OCI-LY7 (cell line): ENCODE results near the gene GAK. TPM values are rescaled to one million over a fixed set of nuclear protein-coding genes. Genes with fewer than 3 reads are reported as not detected.

ENCODE experiments used
- BruUV-seq: library from RNA; stranded (reverse); fragments of 400-500 nt; replicated peaks from 2 replicates; lab custom pipeline; 2021; lab: Mats Ljungman, UMichigan
- CTCF ChIA-PET: fragments of 300-600 bp; sonication (Branson Sonifier 250); formaldehyde crosslinking; loops from one replicate; lab custom pipeline; 2022; ENCODE audit warnings: antibody characterized with exemption; ENCODE audit not compliant: unreplicated experiment; lab: Charles Lee
- POLR2A ChIA-PET: fragments of 300-600 bp; sonication (Branson Sonifier 250); formaldehyde crosslinking; loops from one replicate; lab custom pipeline; 2022; ENCODE audit warnings: antibody characterized with exemption; lab: Charles Lee
- DNase-seq: peaks from one replicate; pipeline ENCODE4 v3.0.0-alpha.2; 2015; ENCODE audit warnings: low spot score
- H2AFZ ChIP-seq: fragments of 200-600 bp; sonication (generic), shearing (Covaris generic); 2 replicates; pipeline ENCODE4 v1.6.1; 2014; ENCODE audit warnings: mild to moderate bottlenecking, antibody characterized with exemption, low read length, moderate library complexity
- H3K27ac ChIP-seq: fragments of 200-600 bp; sonication (generic); 2 replicates; pipeline ENCODE4 v1.5.1; 2014; ENCODE audit warnings: mixed run types, low read depth, mild to moderate bottlenecking, moderate library complexity, low read length, inconsistent platforms; ENCODE audit not compliant: poor library complexity, severe bottlenecking
- H3K36me3 ChIP-seq: fragments of 200-600 bp; sonication (generic); 2 replicates; pipeline ENCODE4 v1.6.1; 2014; ENCODE audit warnings: mild to moderate bottlenecking, antibody characterized with exemption, low read length, moderate library complexity, mixed read lengths; ENCODE audit not compliant: insufficient read depth
- H3K4me1 ChIP-seq: fragments of 200-600 bp; sonication (generic); 2 replicates; pipeline ENCODE4 v1.5.1; 2014; ENCODE audit warnings: mild to moderate bottlenecking, low read length; ENCODE audit not compliant: insufficient read depth, poor library complexity, severe bottlenecking
- H3K4me2 ChIP-seq: fragments of 200-600 bp; sonication (generic); 2 replicates; pipeline ENCODE4 v1.6.1; 2014; ENCODE audit warnings: mild to moderate bottlenecking, low read length
- H3K4me3 ChIP-seq: fragments of 200-600 bp; sonication (generic); 2 replicates; pipeline ENCODE4 v1.5.1; 2014; ENCODE audit warnings: mild to moderate bottlenecking, low read depth, low read length; ENCODE audit not compliant: poor library complexity, severe bottlenecking
- H3K79me2 ChIP-seq: fragments of 200-600 bp; sonication (generic); 2 replicates; pipeline ENCODE4 v1.6.1; 2016; ENCODE audit warnings: low read depth, mild to moderate bottlenecking, low read length, moderate library complexity, mixed read lengths; ENCODE audit not compliant: insufficient read depth
- H3K9me2 ChIP-seq: fragments of 200-600 bp; sonication (generic); 2 replicates; pipeline ENCODE4 v1.6.1; 2016; ENCODE audit warnings: mild to moderate bottlenecking, low read length, mixed read lengths; ENCODE audit not compliant: insufficient read depth
- H3K9me3 ChIP-seq: fragments of 200-600 bp; sonication (generic); 2 replicates; pipeline ENCODE4 v1.6.1; 2014; ENCODE audit warnings: mild to moderate bottlenecking, mixed run types, low read length, mixed read lengths
- H4K20me1 ChIP-seq: fragments of 200-600 bp; sonication (generic); 2 replicates; pipeline ENCODE4 v1.6.1; 2014; ENCODE audit warnings: mild to moderate bottlenecking, antibody characterized with exemption, low read length, moderate library complexity, mixed read lengths; ENCODE audit not compliant: insufficient read depth
- EZH2phosphoT487 ChIP-seq: fragments of 200-600 bp; sonication (generic); IDR thresholded peaks from 2 replicates; pipeline ENCODE4 v1.6.1; 2018; ENCODE audit warnings: low read depth, borderline replicate concordance, mild to moderate bottlenecking, mixed run types, antibody characterized with exemption, low read length, moderate library complexity, mixed read lengths
- intact Hi-C: fragments of 100-400 bp; cut with micrococcal nuclease; formaldehyde crosslinking; loops from one replicate; pipeline ENCODE4 v1.10.0; 2022; ENCODE audit not compliant: unreplicated experiment
- total RNA-seq, 2 experiments: library from RNA; depleted of rRNA in 1 of 2; stranded (reverse); fragments of >200 nt in 1 of 2; shearing (Covaris generic) in 1 of 2; gene quantifications; 2 replicates each; pipeline ENCODE4 v1.2.3, GENCODE V29; 2014 to 2022
- TF ChIP-seq, protein P1 (sequence below): fragments of 200-600 bp; sonication (generic); conservative IDR thresholded peaks from 2 replicates; pipeline ENCODE4 v1.5.1; 2014; ENCODE audit warnings: mild to moderate bottlenecking, antibody characterized with exemption, low read length, moderate library complexity, mixed read lengths

GAK gene
- total RNA-seq, 2 experiments from 2014 or later = 86.1 to 107 TPM

DNA sequence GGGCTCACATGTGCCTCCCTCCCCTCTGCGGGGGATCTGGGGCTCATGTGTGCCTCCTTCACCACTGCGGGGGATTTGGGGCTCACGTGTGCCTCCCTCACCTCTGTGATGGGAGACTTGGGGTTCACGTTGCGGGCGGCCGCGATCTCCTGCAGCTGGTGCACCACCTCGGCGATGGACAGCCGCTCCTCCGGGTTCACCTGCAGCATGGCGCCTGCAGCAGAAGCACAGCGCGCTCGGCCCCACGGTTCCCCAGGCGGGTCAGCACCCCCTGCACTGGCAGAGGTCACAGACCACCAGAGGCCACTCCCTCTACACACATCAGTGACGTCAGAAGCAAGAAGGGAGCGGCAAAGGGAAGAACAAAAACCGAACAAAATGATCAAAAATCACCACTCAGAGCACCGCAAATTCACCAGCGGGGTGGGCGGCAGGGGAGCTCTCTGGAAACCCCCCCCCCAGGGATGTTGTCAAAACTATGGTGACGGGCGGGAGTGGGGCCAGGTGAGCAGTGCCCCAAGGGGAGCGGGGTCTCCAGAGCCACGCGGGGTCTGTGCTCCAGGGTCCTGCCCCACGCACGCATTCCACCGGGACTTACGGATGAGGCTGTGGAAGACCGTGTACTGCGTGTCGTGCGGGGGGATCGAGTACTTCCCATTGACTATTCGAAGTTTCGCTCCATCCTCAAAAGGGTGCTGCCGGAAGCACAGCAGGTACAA, 38.7 kb downstream of the GAK start:
- Histone ChIP-seq H2AFZ (no peak overlapping the region), H3K4me2 (no peak overlapping the region), H3K9me2 (no peaks in the 10 kb centered on the region), H3K79me2 (no peaks in the 10 kb centered on the region), H3K9me3 (no peaks in the 10 kb centered on the region), H3K4me1 (no peaks in the 10 kb centered on the region), H3K4me3 (no peak overlapping the region), H4K20me1 (no peaks in the 10 kb centered on the region), H3K36me3 (peaks cover 53% of the 10 kb centered on the region), H3K27ac (no peak overlapping the region)
- ChIA-PET POLR2A (no interaction called here), CTCF (no interaction called here)
- no TSS peak for BruUV-seq
- intact Hi-C loops = loop anchor here (5.0 kb wide), 2 partner anchors 94 to 151 kb away; partner anchors contain the start of gene IDUA
- TF ChIP-seq EZH2phosphoT487 = no peak
- TF ChIP-seq, protein P1, sequence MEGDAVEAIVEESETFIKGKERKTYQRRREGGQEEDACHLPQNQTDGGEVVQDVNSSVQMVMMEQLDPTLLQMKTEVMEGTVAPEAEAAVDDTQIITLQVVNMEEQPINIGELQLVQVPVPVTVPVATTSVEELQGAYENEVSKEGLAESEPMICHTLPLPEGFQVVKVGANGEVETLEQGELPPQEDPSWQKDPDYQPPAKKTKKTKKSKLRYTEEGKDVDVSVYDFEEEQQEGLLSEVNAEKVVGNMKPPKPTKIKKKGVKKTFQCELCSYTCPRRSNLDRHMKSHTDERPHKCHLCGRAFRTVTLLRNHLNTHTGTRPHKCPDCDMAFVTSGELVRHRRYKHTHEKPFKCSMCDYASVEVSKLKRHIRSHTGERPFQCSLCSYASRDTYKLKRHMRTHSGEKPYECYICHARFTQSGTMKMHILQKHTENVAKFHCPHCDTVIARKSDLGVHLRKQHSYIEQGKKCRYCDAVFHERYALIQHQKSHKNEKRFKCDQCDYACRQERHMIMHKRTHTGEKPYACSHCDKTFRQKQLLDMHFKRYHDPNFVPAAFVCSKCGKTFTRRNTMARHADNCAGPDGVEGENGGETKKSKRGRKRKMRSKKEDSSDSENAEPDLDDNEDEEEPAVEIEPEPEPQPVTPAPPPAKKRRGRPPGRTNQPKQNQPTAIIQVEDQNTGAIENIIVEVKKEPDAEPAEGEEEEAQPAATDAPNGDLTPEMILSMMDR = no peak
- DNase-seq = no peak

DNA sequence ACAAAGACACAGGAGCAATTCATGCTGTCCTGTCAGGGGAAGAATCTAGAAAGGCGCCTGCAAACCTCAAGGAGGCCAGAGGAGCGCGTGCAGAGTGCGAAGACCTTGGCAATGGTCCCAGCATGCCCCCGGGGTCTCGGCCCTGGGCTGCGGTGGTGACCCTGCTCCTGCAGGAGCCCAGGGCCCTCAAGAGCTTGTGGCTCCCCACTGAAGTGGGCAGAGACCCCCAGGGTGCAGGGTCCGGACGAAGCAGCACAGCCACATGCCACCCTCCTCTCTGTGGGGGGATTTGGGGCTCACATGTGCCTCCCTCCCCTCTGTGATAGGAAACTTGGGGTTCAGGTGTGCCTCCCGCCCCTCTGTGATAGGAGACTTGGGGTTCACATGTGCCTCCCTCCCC, 39.3 kb downstream of the GAK start:
- H3K79me2 ChIP-seq = no peaks in the 10 kb centered on the region
- no peak overlapping the region for H3K4me2 ChIP-seq
- H2AFZ ChIP-seq = no peak overlapping the region
- H3K9me3 ChIP-seq = no peaks in the 10 kb centered on the region
- intact Hi-C loops = loop anchor here (5.0 kb wide), 2 partner anchors 95 to 150 kb away; partner anchors contain the start of gene IDUA
- H4K20me1 ChIP-seq = no peaks in the 10 kb centered on the region
- H3K36me3 ChIP-seq = peaks cover 54% of the 10 kb centered on the region
- TF ChIP-seq, protein P1 = no peak
- TF ChIP-seq EZH2phosphoT487 = no peak
- POLR2A ChIA-PET = no interaction called here
- no peaks in the 10 kb centered on the region for H3K4me1 ChIP-seq
- no peak for DNase-seq
- no TSS peak for BruUV-seq
- H3K9me2 ChIP-seq = no peaks in the 10 kb centered on the region
- no peak overlapping the region for H3K4me3 ChIP-seq
- H3K27ac ChIP-seq = no peak overlapping the region
- CTCF ChIA-PET = no interaction called here

DNA sequence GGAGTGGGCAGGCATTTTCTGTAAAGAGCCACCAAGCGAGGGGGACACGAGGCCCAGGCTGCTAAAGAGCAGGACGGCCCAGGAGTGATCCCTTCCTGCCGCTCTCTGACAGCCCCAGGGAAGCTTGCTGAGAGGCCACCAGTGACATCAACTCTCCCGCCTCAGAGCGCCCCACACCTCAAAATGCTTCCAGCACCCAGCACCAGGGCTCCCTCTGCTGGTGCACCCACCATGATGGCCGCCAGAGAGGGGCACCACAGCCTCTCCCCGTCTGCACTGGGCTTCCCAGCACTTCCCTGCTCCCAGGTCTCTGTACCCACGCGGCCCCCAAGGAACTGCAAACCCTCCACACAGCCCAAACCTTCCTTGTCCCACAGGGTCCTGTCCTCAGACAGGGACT, 40.4 kb downstream of the GAK start:
- no peaks in the 10 kb centered on the region for H3K9me2 ChIP-seq
- intact Hi-C loops = loop anchor here (5.0 kb wide), 2 partner anchors 96 to 149 kb away; partner anchors contain the start of gene IDUA
- peaks cover 54% of the 10 kb centered on the region for H3K36me3 ChIP-seq
- ChIA-PET CTCF (no interaction called here), POLR2A (no interaction called here)
- no peaks in the 10 kb centered on the region for H3K9me3 ChIP-seq
- no TSS peak for BruUV-seq
- H3K79me2 ChIP-seq = no peaks in the 10 kb centered on the region
- H3K4me3 ChIP-seq = no peak overlapping the region
- no peak overlapping the region for H3K4me2 ChIP-seq
- no peak overlapping the region for H3K27ac ChIP-seq
- H4K20me1 ChIP-seq = no peaks in the 10 kb centered on the region
- H2AFZ ChIP-seq = no peak overlapping the region
- TF ChIP-seq EZH2phosphoT487 = no peak
- TF ChIP-seq, protein P1 = peak; percentile 65
- H3K4me1 ChIP-seq = no peaks in the 10 kb centered on the region
- DNase-seq = peak; percentile 38
